ENCODE results near the gene ANKK1.

ANKK1 gene

DNA sequence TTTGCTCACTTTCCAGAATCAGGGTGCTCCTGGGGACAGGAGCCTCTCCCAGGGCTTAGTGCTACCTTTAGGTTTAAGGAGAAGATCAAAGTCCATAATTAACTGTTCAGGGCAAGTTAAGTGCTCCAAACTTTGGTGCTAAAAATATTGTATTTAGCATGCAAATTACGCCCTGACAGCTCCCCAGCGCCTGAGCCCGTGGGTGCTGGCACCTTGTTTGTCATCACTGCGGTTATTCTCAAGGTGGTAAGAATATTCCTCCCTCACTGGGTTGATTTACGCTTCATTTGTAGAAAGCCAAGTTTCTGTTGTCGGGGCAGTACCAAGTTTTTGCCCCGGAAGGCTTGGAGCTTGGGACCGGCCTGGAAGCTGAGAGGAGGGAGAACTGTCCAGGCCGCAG lies 21.3 kb downstream of the ANKK1 start:
- DNase-seq (ENCODE audit: low read depth) = no peak

DNA sequence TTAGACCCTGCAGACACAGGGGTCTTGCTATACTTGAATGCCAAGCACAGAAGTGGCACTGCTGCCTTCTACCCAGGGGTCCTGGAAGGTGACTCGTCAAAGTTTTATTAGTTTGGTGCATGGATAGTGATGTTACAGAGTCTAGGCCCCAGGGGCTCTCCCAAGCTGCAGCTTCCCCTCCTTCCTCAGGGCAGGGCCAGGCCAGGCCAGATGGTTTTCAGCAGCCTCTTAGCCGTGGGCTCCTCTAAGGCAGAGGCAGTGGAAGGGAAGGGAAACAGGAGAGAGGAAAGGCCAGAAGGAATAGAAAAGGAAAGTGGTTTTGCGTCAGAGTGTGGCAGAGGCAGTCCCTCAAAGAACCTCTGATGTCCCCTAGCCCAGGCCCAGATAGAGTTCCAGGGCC lies 21.9 kb downstream of the ANKK1 start:
- DNase-seq (ENCODE audit: low read depth) = no peak

DNA sequence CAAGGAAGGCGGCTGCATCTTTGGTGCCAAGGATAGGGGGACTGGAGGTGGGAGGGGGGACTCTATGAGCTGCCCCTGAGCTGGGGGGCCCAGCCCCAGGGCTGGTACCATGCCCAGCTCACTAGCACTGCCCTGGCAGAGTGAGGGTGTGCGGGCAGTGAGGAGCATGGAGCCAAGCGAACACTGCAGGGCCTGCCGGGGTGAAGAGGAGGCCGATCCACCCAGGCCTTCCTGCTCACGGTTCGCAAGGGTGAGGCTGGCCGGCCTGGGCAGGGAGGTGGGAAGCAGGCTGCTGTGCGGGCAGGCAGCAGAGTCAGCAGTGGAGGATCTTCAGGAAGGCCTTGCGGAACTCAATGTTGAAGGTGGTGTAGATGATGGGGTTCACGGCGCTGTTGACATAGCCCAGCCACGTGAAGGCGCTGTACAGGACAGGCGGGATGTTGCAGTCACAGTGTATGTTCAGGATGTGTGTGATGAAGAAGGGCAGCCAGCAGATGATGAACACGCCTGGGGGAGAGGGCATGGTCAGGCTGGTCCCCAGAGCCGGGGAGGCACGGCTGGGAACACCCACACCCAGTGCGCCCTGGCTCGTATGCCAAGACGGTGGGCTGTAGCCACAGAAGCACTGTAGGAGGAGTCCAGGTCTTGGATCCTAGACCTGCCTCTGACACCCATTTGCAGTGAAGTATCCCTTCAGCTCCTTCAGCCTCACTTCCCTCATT lies 23.0 kb downstream of the ANKK1 start:
- DNase-seq (ENCODE audit: low read depth) = no peak

DNA sequence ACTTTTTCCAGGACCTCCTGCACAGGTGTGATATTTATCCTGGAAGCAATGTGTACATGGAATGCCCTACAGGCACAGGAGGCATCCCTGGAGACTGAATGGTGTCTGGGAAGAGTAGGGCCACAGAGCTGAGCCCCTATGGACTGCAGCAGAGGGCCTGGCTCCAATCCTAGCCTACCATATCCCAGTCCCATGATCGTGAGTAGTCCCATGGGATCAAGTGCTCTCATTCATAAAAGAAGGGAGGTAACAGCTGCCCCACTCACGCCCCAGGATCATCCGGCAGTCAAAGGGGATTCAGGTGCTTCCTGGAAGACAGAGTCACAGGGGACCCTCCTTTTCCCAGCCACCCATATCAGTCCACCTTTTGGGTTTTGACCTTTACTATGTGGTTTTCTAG lies 24.0 kb downstream of the ANKK1 start:
- DNase-seq (ENCODE audit: low read depth) = no peak

DNA sequence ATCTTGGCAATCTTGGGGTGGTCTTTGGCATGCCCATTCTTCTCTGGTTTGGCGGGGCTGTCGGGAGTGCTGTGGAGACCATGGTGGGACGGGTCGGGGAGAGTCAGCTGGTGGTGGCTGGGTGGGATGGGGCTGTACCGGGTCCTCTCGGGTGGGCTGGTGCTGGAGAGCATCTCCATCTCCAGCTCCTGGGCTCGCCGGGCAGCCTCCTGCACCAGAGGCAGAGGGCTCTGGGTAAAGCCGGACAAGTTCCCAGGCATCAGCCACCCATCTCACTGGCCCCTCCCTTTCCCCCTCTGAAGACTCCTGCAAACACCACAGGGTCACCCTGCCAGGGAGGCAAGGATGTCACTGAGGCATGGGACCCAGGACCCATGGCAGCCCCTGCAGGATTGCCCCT lies 25.1 kb downstream of the ANKK1 start:
- no peak for DNase-seq (ENCODE audit: low read depth)

DNA sequence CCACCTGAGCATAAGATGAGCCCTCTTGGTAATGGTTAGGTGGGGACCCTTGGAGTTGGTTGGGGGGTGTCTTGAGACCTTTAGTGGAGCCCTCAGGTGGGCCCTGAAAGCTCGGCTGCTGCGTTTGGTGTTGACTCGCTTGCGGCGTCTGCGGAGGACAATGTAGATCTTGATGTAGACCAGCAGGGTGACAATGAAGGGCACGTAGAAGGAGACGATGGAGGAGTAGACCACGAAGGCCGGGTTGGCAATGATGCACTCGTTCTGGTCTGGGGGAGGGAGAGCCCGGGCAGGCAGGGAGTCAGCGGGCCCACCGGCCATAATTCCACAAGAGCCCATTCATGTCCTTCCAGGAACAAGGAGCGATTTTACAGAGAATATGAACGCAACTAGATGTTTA lies 27.8 kb downstream of the ANKK1 start:
- no peak for DNase-seq (ENCODE audit: low read depth)

DNA sequence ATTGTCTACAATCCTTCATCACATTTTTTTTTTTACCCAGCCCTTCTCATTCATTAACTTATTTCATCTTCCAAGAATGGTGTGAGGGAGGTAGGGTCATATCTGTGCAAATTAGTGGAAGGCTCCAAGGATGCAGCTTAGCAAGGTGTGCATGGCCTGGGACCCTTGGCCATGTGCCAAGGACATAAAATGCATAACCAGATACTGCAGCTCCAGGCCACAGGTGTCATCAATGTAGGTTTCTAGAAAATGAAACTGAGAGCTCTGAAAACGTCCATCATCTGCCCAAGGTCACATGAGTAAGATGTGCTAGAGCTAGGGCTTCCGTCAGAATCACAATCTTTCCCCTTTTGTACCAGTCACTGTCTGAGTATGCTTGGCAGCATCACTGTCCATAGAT lies 29.8 kb downstream of the ANKK1 start:
- DNase-seq (ENCODE audit: low read depth) = no peak

DNA sequence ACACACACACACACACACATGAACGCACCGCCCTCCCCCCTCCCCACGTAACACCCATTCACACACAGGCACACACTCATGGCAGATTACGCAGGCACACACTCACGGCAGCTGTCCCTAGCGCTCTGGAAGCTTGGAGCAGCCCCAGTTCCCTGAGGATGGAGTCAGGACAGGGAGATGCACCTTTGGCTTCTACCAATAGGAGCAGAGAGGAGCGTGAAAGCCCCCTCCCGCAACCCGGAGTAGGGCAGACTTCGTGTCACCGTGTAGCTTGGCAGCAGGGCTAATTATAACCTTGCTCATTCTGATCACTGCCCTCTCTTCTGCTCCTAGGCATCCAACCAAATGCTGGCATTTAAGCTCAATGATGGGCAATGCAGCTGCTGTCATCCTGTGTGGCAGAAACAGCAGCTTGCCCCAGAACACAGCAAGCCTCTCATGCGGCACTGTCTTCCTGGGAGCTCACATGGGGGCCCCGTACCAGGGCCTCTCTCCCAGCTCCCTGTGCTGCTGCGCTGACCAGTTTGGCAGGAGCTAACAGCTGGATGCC lies 31.9 kb downstream of the ANKK1 start:
- DNase-seq (ENCODE audit: low read depth) = no peak

DNA sequence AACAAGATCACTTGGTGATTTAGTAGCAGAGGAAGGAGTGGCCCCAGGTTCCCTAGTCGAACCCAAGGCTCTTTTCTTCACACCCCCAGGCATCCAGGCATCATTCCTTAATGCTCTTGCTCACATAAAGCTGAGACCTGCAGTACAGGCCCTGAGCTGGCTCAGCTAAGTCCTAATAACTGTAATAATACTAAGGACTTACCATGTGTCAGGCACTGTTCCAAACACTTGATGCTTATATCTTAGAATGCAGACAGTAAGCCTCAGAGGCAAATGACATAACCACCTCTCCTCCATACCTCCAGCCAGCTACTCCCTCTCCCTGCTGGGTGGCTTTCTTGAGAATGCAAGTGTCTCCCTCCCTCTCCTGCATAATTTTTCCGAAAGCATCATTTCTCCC lies 33.2 kb downstream of the ANKK1 start:
- DNase-seq (ENCODE audit: low read depth) = no peak

DNA sequence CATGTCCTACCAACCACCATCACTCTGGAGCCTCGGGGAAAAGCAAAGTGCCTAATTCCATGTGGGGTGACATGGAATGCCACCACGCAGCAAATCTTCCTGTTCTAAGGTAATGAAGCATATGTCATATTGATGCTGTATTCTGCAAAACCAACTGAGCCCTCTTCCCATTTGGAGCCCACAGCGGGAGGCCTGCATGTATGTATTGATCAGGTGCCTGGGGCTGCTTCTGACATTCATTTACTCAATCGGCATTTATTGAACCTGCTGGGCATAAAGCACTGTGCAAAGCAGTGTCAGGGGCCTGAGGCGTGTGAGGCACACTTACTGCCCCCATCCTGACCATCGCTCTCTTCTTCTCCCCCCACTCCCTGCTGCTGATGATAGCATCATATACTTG lies 39.1 kb downstream of the ANKK1 start:
- DNase-seq (ENCODE audit: low read depth) = no peak

DNA sequence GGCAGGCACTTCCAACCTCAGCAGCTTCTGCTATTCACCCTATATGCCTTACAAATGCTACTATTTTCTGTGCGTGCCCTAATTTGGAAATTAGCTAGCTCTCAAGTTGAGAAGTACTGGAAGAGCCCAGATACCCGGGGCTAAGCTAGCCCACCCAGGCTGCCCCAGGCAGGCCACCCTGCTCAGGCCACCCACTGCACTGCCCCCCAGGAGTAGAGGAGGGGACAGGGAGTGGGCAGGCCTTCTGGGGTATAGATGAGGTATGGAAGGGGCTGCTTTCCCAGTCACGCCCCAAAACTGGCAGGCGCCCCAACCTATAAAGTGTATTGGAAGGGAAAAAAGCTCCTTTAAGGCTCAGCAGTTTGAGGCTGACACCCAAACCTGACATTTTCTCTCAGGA lies 44.2 kb downstream of the ANKK1 start:
- no peak for DNase-seq (ENCODE audit: low read depth)

DNA sequence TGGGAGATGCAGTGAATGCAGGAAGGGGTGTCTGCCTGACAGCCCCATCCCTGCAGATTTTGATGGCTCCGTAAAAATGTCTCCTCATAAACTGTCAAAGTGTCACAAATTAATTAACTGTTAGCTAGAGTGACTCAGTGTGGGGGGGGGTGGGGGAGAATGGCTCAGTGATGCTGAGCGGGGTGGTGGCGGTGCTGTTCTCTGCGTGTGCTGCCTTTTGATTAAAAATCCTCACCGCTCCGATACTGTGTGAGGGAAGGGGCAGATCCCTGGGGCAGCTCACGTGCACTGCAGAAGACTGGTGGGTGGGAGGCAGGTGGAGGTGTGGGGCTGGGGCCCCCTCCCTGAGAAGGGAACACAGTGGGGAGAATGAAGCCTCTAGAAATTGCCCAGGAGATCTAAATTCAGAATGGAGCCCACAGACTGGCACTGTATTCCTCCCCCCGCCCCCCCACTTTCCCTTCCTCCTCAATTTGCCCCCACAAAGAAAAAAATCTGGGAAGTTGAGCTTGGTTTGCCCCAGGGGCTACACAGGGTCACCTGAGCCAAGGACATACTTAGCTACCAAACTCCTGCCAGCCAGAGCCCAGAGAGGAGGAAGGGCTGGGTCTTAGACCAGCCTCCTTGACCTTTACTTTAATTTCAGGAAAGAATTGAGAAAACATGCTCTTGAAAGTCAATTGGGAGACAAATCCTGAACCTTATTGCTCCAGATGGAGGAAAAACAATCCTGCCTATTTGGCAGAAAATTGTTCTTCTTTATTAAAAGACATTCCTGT lies 47.8 kb downstream of the ANKK1 start:
- no peak for DNase-seq (ENCODE audit: low read depth)

DNA sequence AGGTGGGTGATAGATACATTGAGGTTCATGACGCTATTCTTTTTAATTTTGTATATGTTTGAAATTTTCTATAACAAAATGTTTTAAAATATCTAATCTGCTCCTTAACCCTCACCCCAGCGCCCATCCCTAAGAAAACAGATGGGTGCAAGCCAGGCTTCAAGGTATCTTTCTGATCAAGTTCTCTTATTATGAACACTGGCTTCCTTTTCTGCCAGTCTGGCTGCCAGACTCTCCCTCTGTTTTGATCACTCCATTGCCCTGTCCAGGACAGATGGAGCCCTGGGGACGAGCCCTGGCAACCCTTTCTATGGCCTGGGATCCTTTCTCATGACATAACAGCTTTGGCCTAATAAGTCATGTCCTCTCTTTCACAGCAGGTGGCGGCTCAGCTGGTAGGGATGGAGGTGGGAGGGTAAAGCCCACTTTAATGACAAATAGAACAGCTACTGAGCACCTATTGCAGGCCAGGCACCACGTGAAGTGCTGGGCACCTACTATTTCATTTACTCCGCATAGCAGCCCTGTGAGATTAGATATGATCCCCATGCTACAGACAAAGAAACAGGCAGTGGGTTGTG lies 49.2 kb downstream of the ANKK1 start:
- no peak for DNase-seq (ENCODE audit: low read depth)

DNA sequence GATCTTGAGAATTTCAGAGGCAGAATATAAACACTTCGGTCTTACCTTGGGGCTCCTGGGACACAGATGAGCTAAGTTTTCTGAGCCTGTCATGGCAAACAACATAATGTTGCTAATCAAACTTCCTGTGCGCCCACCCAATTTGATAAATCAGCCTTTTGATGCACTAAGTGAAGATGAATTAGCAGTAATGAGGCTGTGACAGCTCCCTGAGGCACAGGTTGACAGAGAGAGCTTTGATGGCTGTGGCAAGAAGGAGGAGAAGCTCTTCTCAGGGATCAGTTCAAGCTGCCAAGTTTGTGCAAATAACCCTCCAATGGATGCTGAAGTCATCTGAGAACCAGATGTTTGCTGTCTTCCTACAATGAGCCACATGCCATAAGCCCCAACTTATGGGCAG lies 53.2 kb downstream of the ANKK1 start:
- no peak for DNase-seq (ENCODE audit: low read depth)

DNA sequence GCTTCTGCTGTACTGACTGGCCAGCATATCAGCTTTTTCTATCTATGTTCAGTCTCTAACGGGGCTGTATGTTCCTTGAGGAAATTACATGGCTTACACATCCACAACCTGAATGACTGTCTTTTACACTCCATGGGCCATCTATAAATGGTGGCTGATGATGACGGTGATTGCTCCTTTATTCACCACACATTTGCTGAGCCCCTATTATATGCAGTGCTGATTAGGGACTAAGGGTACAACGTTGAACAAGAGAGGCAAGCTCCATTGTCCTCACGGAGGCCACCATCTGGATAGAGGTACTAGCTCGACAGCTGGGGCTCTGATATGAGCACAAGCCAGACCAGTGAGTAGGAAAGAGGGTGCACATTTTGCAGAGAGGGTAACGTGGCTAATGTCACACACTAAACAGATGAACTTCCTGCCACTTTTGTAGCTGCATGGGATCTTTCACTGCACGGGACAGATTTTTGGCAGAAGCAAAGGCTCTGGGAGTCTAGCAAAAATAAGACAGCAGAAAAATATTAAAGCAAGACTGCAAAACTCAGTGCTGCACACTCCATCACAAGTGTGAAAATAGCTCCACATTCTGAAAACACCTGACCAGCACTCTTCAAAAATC lies 57.0 kb downstream of the ANKK1 start:
- DNase-seq (ENCODE audit: low read depth) = no peak

DNA sequence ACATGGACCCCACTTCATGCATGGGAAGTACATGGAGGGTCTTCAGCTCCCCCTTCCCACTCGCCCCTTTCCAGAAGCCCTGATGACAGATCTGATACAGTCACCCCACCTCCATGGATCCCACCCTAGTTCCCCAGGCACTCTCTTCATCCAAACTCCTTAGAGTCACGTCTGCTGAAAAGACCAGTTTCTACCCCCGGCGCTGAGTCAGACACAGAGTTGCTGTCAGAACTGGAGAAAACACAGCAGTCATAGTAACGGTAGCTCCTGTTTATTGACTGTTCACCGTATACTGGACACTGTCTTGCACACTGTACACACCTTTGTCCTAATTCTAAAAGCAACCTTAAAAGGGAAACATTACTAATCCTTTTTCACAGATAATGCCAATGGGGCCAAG lies 58.5 kb downstream of the ANKK1 start:
- no peak for DNase-seq (ENCODE audit: low read depth)

DNA sequence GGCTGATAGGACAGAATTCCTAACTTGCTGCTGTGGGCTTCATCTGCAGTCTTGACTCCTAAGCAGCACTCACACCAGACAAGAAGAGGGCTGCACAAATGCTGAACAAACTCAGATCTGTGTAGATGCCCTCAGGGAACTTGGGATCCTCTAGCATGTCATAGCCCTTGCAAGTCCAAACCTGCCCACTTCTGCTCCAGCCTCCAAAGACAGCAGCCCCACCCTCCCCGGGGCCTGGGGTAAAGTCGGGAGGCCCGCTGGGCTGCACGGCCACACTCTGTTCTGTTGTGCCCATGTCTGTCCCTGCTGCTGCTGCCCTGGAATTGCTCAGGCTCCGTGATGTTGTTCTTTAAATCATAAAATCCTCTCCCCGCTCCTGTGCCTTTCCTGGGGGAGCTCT lies 59.4 kb downstream of the ANKK1 start:
- no peak for DNase-seq (ENCODE audit: low read depth)

DNA sequence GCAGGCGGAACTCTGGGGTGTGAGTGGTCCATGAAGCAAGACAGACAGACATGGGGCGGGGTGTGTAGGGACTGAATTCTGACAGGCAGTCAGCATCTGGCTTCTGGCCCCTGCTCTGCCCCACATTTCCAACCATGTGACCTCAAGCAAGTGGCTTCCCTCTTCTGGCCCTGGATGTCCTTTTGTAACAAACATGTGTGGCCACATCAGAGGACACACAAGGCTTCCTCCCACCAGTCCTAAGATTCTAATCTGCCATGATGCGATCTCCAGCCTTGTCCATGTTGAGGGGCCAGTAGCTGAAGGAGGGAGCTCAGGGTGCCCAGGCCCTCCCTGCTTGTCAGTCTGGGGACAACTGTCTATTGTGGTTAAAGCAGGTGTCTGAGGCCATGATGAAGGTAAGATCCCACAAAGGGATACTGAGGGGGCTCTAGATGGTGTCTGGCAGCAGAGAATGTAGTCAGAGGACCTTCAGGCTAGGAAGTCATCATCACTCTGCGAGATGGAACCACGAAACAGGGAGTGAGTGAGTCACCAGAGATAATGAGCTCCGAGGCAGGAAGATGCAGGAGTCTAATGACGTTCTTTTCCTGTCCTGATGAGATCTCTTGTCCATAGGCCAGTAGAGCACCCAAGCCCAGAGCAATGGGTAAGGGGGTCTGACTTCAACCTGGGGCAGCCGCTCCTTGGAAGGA lies 60.2 kb downstream of the ANKK1 start:
- peak; percentile 24 for DNase-seq (ENCODE audit: low read depth)

DNA sequence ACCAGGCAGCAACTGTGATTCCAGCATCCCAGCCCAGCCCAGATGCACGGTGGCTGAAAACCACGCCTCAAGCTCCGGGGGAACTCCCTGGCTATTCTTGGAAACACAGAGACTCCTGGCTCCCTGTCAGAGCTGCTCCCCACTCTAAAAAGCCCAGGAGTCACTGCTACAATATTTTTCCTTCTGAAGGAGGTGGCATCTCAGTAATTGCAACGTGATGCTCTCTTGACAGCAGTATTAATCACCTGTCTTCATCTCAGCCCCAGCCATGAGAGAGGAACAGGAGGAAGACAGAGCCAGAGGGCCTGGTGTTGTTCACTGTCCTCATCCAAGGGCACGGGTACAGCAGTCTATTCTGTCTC lies 60.7 kb downstream of the ANKK1 start:
- DNase-seq (ENCODE audit: low read depth) = no peak

DNA sequence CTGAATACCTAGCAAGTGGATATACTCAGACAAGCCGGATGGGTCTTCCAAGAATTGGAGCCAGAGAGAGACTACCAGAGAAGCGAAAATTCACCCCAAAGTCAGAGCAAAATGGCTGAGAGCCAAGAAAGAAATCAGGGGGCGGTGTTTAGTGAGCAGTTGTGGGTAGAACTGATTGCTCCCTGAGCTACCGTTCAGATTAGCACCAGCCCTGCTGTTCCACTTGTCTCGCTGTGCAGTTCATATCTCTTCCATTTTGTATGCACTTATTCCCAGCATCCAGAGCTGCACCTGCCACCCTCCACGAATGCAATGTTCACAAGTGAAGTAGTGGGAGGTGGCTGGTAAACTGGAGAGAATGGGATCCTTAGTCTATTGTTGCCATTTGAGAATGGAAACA lies 62.2 kb downstream of the ANKK1 start:
- no peak for DNase-seq (ENCODE audit: low read depth)

Measured in HS-5 (cell line).